Anterior cingulate cortex (tissue), 58 donors: ENCODE measurements around the gene AKIRIN1.
"Not testable (repeated sequence)": the region's sequence is repeated elsewhere in the genome, so short reads cannot be mapped to it uniquely, and the experiment has no call there.

Source experiments
- DNase-seq, 58 donors: peaks; one replicate each; lab custom pipeline; 2025; lab: John Stamatoyannopoulos, UW

AKIRIN1 gene

DNA sequence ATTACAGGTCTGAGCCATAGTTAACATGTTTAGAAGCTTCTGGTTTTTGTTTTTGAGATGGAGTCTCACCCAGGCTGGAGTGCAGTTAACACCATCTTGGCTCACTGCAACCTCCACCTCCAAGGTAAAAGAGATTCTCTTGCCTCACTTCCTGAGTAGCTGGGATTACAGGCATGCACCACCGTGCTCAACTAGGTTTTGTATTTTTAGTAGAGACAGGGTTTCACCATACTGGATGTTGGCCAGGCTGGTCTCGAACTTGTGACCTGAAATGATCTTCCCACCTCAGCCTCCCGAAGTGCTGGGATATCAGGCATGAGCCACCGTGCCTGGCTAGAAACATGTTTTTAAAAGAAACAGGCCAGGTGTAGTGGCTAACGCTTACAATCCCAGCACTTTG lies 45.6 kb downstream of the AKIRIN1 start:
- no peak for DNase-seq

- DNase-seq = no peak
Measured at GRCh38 chr1:39043513-39043912, 52.4 kb downstream of the AKIRIN1 start.

DNA sequence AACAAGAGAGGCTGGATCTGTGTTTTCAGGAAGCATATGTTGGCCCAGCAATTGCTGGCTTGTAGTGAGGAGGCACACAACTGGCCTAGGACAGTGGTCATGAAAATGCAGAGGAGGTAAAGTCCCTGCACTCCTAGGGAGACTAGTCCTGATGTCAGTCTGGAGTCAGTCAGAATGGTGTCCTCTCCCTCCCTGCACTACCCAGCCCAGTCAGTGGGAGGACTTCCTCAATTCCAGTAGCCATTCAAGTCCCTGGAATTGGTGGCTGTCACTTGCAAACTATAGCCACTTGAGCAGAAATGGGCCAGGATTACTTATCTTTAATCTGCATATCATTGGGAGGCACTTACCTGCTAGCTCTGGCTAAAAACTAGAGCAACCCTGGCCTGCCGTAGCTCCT lies 53.7 kb downstream of the AKIRIN1 start:
- DNase-seq = no peak

DNA sequence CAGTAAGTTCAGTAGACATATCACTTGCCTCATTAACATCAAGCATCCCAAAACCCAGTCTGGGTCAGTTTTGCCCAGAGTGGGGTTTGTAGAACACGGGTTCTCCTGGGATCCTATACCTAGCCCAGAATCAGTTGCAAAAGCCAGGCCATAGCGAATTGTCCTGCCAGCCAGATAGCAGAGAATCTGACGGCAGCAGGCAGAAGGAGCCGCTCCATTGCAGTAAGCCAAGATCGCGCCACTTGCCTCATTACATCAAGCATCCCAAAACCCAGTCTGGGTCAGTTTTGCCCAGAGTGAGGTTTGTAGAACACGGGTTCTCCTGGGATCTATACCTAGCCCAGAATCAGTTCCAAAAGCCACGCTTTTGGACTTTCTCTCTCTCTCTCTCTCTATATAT lies 54.2 kb downstream of the AKIRIN1 start:
- no peak for DNase-seq

GRCh38 chr1:39046613-39047210 lies 55.6 kb downstream of the AKIRIN1 start:
- DNase-seq = no peak

GRCh38 chr1:39047374-39048229 lies 56.5 kb downstream of the AKIRIN1 start:
- DNase-seq = peak in 17 of 58 donors; percentile 2 to 64 (median 25)

- DNase-seq = no peak
Measured at GRCh38 chr1:39048745-39049370, 57.8 kb downstream of the AKIRIN1 start.

DNA sequence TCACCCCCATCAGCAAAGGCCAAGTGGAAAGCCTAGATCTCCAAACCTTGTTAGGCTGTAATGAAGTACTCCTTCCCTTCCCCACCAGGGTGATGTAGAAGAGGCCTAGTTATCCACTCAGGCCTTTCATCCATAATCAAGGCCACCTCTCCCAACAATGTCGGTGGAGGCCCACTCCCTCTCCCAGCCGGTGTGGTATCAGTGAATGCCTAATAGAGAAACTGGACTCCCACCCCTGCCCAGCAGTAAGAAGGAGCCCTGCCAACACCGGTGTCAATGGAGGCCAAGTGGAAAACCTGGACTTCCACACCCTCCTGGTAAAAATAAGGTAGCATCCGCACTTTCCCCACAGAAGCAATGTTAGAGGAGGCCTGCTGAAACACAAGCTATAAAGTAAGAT lies 58.9 kb downstream of the AKIRIN1 start:
- DNase-seq = no peak

GRCh38 chr1:39051193-39051850 lies 60.2 kb downstream of the AKIRIN1 start:
- DNase-seq = not testable (repeated sequence)

DNA sequence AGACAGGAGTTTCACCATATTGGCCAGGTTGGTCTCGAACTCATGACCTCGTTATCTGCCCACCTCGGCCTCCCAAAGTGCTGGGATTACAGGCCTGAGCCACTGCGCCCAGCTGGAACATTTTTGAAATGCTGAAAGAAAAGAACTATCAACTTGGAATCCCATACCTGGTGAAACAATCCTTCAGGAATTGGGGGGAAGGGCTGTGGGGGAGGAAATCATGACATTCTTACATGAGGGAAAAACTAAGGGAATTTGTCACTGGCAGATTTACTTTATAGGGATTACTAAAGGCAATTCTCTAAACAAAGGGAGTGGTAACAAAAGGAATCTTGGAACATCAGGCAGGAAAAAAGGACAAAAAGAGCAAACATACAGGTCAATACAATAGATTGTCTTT lies 60.9 kb downstream of the AKIRIN1 start:
- no peak for DNase-seq

GRCh38 chr1:39055213-39055710 lies 64.2 kb downstream of the AKIRIN1 start:
- not testable (repeated sequence) for DNase-seq
